CD4-positive, alpha-beta T cell treated with Interferon gamma for 1 hour (primary cell): Measurements from ENCODE around the gene NPAS3.

Experiments used
- DNase-seq: peaks from one replicate; pipeline ENCODE4 v3.0.0-alpha.2; 2020

Gene NPAS3

DNA sequence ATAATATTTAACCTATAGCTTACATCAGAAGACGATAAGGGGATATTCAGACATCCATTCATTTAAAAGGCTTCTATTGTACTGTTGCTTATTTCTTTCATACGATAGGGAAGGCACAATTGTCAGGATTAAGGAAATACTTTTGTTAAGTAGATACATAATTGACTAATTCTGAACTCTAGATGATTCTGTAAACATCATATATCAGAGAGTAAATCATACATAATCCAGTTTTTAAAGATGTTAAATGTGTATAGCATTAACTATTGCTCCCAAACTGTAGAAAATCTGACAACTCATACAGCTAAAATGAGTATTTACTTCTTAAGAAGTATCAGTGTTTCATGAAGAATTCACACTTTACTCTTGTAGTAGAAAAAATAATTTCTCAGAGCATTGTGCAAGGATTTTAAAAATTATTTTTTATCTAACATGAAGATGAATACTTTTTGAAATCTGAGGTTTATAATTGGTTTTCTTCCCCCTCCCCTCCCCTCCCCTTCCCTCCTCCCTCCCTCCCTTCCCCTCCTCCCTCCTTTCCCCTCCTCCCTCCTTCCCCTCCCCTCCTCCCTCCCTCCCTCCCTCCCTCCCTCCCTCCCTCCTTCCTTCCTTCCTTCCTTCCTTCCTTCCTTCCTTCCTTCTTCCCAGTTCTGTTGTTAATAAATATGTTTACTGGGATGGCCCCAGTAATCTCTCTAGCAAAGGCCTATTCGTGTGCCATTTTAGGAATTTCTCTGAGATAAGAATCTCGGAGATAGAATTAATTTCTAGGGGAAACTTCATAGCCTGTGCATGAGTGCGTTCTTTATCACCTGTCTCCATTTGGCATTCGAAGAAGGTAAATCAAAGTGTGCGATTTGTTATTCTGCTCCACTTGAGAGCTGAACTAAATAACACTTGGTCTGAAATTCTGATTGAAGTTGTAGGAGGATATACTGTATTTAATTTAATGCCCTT lies 2.3 kb downstream of the NPAS3 start:
- DNase-seq: no peak

DNA sequence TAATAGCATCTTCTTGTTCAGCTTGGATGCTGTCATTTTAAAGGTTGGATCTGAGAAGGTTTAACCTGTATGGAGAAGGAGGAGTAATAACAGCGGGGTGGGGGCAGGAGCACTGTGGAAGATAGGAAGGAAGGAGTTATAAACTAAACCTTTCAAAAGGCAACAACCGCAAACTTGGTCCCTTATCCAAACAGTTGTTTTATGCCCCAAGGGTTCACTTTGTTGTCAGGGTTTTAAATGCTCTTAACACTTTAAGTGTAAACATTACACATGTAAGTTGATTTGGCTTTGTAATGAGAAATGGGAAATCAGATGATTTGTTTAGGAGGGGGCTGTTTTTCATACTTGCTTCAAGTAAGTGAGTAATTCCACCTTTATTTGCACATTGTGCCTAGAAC lies 3.0 kb downstream of the NPAS3 start:
- no peak for DNase-seq

DNA sequence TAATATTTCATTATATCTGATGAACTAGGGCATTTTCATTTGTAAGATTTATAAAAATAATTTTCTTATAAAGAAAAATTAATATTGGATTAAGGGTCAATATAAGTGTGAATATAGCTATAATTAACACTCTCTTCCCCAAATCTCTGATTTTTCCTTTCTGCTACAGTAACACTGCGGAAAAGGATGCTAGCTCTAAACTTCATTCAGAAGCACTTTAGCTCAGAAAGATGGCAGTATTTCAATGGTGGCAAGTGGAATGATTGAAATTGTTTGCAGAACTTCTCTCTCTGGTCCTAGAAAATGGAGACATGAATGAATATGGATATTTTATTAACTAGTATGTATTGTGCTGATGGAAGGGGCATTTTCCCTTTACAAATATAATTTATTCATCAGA lies 8.4 kb downstream of the NPAS3 start:
- DNase-seq: no peak

DNA sequence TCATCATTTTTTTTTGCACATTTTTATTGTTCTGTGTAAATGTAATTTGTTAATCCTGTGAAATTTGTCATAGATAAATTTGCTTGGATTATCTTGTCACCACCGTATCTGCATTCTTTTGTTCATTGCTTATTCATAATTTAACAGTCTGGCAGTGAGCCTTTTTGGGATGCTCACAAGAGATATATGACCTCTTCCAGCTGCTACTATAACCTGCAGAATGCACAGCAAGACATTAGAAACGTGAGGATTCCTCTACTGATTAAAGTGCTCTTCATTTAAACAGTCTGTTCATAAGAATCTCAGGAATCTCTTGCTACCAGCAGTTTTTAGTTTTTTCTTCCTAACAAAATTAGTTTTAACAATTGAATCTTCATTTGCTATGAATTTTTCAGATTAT lies 9.1 kb downstream of the NPAS3 start:
- no peak for DNase-seq

GRCh38 chr14:32950584-32950983 lies 11.9 kb downstream of the NPAS3 start:
- DNase-seq: no peak

DNA sequence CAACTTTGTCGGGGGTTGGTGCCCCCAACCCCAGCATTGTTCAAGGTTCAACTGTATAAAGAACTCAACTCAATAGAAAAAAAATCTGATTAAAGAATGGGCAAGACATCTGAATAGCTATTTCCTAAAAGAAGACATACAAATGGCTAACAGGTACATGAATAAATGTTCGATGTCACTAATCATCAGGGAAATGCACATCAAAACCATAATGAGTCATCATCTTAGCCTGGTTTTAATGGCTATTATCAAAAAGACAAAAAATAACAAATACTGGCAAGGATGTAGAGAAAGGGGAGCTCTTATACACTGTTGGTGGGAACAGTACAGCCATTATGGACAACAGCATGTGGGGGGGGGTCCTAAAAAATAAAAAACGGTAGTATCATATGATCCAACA lies 28.7 kb downstream of the NPAS3 start:
- no peak for DNase-seq

DNA sequence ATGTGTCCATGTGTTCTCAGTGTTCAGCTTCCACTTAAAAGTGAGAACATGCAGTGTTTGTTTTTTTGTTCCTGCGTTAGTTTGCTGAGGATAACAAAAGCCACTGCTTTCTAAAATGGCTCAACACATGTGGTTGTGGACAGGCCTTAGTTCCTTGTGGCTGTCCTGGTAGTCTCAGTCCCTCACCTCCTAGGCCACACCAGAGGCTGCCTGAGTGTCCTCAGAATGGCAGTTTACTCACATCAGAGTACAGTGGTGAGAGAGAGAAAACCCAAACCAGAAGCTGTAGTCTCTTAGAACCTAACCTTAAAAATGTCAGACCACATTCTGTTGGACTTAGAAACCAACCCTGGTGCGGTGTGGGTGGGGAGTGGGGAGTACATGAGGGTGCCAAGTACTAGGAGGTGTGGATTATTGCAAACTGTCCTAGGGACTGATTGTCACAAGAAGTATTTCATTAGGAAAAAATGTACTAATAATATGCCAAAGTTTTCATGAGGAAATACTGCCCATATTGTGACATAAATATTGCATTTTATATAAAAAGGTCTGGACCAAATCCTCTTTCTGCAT lies 30.4 kb downstream of the NPAS3 start:
- DNase-seq: no peak

- no peak for DNase-seq
Observed at GRCh38 chr14:32977913-32978312, 39.2 kb downstream of the NPAS3 start.

DNA sequence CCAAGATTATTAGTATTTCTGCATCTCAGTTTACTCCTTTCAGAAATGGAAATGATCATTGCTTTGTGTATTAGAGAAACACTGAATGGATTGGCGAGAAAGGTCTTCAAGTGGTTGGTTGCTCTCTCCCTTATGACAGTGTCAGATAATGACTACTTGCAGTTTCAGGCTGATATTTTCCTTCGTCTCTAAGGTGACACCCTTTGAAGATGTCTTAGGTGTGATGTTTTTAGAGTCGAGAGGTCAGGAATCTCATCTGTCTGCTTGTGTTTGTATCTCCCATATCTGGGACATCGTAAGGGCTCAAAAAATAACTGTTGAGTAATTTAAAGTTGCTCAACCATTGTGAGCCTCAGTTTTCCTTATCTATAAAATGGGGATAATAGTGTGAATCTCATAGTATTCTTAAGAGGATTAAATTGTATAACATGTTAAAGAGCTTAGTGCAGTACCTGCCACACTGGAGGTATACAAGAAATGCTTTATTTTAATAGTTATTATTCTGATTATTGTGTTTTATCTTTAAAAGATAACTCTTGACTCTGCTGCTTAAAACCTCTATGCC lies 40.1 kb downstream of the NPAS3 start:
- no peak for DNase-seq

GRCh38 chr14:32980178-32980901 lies 41.7 kb downstream of the NPAS3 start:
- no peak for DNase-seq

DNA sequence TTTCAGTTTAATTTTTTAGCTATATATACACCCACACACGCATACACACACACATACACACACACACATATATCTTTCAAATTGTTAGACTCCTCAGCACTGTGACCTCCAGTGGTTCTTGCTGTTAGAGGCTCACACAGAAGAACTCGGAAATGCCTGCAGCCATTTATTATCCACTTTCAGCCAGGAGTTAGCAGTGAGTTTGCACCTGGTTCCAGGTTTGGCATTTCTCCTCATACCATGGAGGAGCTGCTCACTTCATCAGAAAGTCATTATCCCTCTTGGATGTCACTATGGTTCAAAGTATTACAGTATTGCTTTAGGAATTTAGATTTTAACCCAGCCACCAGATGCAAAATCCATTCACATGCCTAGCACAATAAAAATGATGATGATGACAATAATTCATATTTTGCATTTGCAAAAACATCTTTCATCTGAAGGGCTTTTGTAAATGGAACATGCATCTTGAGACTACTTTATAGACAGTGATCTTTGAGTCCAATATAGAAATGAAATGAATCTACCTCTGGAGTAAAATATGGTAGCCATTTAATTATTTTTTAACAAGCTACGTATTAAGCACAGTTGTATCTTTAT lies 42.3 kb downstream of the NPAS3 start:
- DNase-seq: no peak

DNA sequence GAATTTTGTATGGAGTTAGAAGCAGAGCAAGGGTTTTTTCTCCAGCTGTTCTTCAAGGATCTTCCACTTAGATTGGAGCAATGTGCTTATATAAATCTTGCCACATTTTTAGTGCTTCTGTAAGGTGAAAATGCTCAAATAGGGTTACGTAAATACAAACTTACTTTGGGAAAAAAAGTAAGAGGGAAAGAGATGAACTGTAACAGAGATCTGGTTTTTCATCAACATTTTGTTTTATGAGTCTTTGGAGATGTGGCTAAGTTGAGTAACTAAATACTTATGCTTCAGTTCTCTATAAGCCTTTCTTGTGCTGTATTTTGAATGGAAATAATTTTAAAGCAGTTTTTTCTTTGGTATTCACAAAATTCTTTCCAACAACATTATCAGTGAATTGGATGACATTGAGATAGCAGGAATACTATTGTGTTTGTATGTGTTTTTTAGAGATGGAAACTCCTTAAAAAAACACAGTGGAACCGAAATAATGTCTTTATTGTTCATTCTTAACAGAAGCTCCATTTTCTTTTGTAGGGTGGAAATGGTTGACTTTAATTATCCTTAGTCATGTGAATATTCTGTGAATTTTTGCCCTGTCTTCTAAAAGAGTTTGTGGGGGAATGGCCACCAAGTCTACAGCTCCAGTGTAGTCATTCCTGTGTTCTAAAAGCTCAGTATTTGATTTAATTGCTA lies 45.7 kb downstream of the NPAS3 start:
- no peak for DNase-seq

DNA sequence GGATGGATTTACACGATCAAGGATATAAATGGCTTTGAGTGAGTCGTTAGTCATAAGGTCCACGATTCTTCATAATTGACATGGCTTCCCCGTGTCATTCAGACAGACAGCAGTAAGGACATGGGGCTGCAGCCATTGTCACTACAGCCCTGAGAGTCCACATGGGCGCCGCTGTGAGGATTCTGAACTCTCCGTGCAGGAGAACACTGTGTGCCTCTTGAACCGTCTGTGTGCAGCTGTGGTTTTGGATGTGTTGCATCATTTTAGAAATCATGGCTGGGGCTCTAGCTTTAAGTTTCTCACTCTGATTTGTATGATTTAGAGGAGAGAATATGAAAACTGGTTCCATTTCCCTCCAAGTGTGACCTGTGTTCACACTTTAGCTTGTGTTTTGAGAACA lies 47.2 kb downstream of the NPAS3 start:
- no peak for DNase-seq

DNA sequence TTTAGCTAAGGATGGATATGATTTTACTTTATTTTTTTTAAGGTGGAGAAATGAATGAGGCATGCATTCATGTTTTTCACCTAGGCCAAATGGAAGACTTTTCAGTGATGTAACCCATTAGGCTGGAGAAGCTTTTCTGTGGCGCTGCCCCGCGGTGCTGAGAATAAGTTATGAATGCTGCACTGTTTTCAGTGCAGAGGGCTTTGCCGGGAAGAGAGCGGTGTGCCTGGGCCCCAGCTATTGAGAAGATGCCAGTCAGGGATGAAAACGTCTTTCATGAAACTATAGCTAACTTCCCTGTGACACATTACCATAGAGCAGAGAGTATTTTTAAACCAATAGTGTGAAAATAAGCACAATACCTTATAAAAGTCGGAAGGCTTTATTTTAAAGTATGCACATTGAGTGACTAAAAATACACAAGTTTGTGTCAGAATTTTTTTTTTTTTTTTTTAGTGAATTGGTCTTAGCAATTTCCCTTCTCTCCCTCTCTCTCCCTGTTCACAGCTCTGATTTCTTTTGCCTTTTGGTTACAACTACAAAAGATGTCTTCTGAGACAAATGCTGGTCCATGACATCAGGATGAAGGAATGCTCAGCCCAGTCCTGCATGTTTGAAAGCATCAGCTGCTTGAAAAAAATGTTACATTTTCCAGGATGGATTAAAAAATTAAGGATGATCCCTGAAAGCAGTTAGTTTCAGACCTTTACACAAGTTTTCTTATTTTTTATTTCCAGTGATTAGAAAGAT lies 48.3 kb downstream of the NPAS3 start:
- DNase-seq: no peak

- no peak for DNase-seq
Observed at GRCh38 chr14:32991691-32992090, 53.0 kb downstream of the NPAS3 start.

DNA sequence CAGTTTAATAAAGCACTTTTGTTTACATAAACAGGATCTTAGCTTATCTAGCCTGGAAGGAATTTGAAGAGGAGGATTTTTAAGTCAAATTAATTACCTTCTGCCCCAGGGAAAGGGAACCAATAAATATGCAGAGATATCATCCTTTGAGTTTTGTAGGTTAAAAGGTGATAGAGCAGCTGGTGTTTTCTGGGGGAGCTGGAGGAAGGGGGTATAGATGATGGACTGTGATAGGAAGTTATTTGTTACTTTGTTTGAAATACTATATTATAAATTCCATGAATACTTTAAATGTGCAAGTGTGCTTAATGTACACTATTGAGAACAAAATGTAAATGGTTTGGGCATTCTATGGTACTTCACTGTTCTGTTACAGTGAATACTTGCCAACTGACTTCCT lies 55.2 kb downstream of the NPAS3 start:
- DNase-seq: no peak

DNA sequence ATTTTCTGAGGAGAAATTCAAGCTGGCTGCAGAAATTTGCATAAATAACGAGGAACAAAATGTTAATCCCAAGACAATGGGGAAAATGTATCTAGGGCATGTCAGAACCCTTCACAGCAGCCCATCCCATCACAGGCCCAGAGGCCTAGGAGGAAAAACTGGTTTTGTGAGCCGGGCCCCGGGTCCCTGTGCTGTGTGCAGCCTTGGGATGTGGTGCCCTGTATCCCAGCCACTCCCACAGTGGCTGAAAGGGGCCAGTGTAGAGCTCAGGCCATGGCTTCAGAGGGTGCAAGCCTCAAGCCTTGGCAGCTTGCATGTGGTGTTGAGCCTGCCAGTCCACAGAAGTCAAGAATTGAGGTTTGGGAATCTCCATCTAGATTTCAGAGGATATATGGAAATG lies 57.7 kb downstream of the NPAS3 start:
- DNase-seq: no peak

DNA sequence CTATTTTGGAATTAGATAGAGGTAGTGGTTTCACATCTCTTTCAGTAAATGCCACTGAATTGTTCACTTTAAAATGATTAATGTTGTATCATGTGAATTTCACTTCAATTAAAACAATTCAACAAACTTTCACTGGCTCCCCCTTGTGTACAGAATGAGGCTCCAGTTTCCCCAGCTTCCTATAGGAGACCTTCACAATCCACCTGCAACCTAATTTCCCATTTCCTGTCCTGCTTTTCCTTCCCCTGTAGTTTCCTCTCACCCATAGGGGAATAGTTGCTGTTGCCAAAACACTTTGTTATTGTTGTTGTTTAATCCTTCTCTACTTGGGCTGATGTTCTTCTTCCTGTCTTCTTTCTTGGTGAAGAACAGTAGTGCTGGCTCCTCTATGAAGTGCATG lies 59.8 kb downstream of the NPAS3 start:
- no peak for DNase-seq

DNA sequence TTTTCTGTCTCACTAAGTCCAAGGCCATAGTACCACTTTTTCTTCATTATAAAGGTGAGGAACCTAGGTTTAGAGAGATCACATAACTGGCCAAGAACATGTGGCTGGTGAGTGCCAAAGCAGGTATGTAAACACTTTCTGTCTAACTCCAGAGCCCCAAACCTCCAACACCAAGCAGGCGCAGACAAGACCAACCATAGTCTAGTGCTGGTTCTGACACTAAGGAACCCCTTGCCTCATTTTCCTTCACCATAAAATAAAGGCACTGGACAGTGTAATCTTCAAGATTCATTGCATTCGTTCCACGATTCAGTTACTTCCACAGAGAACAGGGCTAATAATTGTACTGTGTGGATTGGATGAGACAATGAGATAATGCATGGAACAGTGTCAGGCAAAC lies 71.0 kb downstream of the NPAS3 start:
- DNase-seq: no peak

DNA sequence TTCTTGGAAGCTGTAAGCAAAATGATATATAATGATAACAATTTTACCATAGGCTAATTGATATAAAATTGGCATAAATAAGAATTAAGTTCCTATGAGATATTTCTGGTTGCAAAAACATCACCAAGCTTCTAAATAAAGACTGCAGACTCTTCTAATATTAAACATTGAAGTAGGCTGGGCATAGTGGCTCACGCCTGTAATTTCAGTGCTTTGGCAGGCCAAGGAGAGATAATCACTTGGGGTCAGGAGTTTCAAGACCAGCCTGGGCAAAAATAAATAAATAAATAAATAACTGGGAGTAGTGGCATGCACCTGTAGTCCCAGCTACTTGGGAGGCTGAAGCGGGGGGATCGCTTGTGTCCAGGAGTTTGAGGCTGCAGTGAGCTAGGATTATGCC lies 71.8 kb downstream of the NPAS3 start:
- DNase-seq: no peak

DNA sequence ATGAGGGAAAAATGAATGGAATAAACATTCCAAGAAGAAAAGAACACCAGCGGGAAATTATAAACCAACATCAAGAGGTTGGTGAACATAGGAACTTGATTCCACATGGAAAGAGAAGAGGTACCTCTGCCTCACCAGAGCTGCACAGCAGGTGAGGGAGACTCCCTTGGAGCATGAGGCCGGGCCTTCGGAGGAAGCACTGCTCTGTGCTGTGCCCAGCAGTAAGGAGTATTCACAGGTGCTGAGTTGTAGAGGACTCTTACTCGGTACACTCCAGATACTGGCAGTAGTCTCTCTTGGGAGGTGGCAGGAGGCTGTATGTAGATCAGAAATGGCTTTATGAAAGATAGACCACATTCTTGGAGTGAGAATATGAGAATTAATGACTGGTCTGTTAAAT lies 76.0 kb downstream of the NPAS3 start:
- DNase-seq: no peak

- no peak for DNase-seq
Observed at GRCh38 chr14:33016613-33017012, 77.9 kb downstream of the NPAS3 start.
